ENCODE data around the gene GAB4.
"Not testable (repeated sequence)": the region's sequence is repeated elsewhere in the genome, so short reads cannot be mapped to it uniquely, and the experiment has no call there.

The GAB4 gene

DNA sequence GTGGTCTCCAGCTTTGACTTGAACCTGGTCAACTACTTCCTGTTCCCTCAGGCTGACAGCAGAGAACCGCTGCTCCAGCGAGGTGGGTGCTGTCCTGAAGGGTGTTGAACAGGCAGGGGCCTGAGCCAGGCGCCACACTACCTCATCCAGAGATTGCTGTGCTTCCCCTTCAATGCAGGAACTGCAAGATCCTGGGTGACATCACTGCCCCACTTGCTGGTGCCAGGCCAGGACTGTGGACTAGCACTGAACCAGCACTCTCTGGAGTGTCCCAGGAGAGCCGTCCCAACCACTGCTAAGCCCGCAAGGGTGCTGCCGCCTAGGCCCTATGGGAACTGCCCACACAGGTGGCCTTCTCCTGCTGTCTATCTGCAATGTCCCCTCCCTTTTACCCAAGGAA is 51.7 kb downstream of the GAB4 start:
- DNase-seq, result no peak

DNA sequence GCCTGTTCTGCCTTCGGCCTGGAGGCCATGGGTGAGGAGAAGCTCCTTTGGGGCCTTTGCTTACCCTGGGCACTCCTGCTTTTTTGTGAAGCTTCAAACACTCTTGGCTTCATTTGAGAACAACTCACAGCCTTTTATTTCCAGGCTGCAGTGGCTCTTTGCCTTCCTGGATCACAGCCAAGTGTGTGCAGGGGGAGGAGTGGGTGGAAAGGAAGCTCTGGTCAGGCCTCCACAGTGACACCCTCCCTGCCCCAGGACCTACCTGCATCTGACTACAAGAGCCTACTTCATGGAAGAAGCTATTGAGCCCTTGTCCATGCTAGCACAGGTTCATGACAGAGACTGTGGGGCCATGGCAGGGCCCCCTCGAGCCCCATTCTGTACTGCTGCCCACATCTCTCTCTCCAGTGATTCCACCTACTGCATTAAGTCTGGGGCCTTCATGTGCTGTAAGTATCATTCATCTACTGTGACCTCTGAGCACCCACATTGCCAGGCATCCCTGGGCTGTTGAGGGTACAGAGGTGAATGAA is 52.3 kb downstream of the GAB4 start:
- DNase-seq, result no peak

DNA sequence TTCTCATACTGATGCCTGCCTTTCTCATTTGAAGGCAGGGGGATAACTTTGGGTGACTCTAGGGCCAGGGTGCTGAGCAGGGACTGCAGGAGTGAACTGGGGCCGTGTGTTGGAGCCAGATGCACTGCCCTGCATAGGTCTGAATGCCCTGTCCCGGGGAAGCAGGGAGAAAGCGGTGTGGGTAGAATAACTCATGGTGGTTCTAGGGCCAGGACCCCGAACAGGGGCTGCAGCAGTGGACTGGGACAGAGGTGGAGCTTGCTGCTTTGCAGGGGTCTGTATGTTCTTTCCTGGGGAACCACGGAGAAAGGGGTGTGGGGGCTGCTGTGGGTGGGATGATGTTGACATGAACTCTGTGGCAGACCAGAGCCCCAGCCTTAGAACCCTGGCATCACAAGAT is 52.9 kb downstream of the GAB4 start:
- no peak for DNase-seq

DNA sequence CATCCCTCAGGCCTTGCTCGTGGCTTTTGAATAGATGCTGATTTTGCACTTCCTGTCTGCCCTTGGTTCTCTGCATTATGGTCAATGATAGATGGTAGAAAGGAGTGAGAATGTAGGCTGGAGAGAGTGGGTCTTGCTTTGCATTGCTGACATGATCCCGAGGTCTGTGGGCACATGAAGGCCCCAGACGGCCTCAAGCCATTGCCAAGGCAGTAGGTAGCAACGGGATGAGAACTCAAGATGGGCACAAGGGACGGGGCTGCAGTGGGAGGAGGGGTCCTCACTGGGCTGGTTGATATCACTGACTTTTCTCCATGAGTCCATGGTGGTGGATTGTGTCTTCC is 54.0 kb downstream of the GAB4 start:
- no peak for DNase-seq

GRCh38 chr22:16953206-16954059 is 54.6 kb downstream of the GAB4 start:
- DNase-seq, result no peak

DNA sequence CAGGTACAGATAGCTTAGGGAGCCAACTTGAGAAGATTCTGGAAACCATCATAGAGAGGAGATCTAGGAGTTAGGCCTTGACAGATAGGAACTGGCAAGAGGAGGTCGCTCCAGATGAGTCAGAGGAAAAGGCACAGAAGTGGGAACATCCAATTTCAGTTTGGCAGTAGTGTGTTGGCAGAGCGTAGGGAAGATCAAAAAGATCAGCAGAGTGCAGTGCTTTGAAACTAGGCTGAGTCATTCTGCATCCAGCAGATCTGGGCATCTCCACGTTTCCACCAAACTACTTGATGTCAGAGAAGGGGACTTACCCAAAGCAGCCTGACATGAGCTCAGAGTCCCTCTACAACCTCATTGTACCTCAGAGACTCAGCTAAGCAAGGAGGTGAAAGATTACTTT is 58.5 kb downstream of the GAB4 start:
- DNase-seq, result no peak

DNA sequence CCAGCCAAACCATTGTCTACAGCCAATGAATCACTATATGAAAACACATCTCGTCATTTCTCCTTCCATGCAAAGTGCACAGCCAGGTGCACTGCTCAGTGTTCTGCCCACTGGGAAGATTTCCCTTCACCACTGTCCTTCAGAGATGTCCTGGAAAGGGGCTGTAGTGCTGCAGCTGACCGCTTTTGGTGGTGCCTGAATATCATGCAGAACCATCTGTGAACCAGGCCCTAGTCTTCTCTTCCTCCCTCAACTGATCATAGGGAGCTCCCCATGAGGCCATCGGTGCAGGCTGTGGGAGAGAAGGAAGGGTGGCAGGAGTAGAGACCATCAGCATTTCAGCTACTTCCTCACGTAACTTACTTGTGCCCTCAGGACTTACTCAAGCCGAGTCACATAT is 70.2 kb downstream of the GAB4 start:
- DNase-seq, result no peak

DNA sequence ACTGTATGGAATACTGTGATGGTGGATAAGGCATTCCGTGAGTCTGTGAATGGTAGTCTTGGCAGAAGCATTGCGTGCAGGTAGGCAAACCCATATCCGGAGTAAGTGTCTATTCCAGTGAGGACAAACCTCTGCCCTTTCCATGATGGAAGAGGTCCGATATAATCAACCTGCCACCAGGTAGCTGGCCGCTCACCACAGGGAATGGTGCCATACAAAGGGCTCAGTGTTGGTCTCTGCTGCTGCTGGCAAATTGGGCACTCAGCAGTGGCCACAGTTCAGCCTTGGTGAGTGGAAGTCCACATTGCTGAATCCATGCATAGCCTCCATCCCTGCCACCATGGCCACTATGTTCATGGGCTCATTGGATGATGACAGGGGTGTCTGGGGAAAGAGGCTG is 70.8 kb downstream of the GAB4 start:
- not testable (repeated sequence) for DNase-seq

DNA sequence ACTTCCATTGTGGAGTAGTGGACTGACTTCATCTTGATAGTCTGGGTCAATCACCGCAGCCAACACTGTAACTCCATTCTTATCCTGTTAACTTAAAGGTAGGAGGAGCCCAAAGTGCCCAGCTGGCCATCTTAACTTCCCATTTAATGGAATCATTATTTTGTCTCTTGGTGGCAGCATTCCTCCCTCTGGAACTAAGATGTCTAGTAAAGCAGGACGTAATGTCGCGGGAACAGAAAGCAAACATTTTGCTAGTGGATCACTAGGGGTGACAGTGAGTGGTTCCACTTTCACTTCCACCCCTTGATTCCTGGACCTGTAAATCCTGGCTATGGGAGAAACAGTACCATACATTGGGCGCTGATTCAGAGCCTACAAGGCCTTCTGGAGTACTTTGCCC is 71.4 kb downstream of the GAB4 start:
- no peak for DNase-seq

GRCh38 chr22:16935209-16935608 is 72.8 kb downstream of the GAB4 start:
- no peak for DNase-seq

- DNase-seq, result no peak
Measured at GRCh38 chr22:16933291-16934282, 74.4 kb downstream of the GAB4 start.

- no peak for DNase-seq
Measured at GRCh38 chr22:16932577-16932976, 75.4 kb downstream of the GAB4 start.

DNA sequence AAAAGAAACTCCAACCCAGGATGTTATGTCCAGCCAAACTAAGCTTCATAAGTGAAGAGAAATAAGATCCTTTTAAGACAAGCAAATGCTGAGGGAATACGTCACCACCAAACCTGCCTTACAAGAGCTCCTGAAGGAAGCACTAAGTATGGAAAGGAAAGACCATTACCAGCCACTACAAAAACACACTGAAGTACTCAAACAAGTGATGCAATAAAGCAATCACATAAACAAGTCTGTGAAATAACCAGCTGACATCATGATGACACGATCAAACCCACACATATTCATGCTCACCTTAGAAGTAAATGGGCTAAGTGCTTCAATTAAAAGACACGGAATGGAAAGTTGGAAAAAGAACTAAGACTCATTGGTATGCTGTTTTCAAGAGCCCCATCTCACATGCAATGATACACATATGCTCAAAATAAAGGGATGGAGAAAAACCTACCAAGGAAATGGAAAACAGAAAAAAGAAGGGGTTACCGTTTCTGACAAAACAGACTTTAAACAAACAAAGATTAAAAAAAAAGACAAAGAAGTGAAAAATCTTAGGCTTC is 82.5 kb downstream of the GAB4 start:
- no peak for DNase-seq

DNA sequence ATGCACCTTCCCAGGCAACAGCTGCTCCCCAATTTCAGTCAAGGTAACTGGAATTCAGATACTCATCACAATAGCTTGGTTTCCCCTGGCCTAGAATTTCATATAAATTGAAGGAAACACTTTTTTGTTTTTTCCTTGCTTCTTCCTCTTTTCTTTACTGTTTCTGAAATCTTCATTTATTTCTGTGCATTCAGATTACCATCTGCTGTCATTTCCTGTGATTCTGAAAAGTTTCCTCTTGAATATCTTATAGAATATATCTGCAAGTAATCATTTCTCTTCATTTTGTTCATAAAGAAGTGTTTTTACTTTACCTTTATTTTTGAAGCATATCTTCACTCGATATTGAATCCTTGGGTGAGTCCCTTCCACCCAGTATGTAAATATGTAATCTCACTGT is 85.3 kb downstream of the GAB4 start:
- DNase-seq, result no peak

GRCh38 chr22:16922076-16922475 is 85.9 kb downstream of the GAB4 start:
- no peak for DNase-seq

- DNase-seq, result peak; percentile 25
Measured at GRCh38 chr22:16917144-16918003, 90.6 kb downstream of the GAB4 start.

DNA sequence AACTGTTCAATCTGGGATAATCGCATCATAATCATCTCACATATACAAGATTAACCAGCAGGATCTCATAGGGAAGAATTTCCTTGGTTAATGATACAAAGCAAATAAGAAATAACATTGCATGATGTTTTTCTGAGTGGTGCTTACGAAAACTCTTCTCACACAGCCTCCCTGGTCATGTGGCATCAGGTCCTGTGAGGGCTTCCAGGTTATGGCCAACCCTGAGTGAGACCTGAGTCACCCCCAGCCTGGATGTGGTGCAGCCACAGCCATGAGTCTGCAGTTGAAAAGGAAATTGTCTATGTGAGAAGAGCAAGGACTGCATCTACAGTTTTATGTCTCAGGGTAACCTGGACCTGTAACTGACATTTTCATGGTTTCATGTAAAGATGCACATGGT is 92.3 kb downstream of the GAB4 start:
- no peak for DNase-seq

DNA sequence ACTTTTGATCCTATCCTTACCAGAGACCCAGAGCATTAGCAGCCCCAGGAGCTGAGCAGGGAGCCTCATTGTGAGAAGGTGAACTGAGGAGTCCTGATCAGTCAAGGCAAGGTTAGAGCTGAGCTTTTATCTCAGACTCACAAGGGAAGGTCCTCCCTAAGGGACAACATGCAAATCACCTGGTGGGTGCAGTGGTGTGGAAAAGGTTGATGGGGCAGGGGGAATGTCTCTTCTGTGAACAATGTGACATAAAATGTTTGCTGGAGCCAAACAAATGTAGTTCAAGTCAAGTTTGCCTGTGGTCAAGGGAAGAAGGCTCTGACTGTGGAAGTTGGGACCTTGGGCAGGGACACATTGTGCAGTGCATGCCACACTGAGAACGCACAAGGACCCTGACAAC is 93.1 kb downstream of the GAB4 start:
- DNase-seq, result not testable (repeated sequence)

DNA sequence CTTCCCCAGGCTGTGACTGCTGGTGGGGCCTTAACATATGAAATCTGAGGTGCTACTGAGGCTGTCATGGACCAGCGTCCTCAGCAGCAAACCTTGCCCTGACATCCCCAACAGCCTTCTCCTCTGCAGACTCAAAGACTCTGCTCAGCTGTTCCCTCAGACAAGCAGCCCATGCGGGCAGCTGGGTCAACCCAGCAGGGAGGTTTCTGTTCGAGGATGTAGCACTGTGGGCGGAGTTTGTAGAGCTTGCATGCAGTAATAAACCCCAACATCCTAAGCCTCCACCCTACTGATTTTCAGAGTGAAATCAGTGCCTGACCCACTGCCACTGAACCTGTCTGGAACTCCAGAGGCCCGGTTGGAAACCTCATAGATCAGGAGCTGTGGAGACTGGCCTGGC is 94.0 kb downstream of the GAB4 start:
- no peak for DNase-seq

GRCh38 chr22:16912281-16912680 is 95.7 kb downstream of the GAB4 start:
- DNase-seq, result no peak
